ENCODE measurements around the gene ACSL6. TPM values are rescaled to one million over a fixed set of nuclear protein-coding genes. Genes with fewer than 3 reads are reported as not detected.

The ACSL6 gene
- total RNA-seq, 2 donors from 2014 or later: 0.71 to 1.6 TPM

- H3K4me1 ChIP-seq: no peaks in the 10 kb centered on the region
- no peaks in the 10 kb centered on the region for H3K36me3 ChIP-seq
- DNase-seq (ENCODE audit: low spot score): no peak
- no peaks in the 10 kb centered on the region for H3K27me3 ChIP-seq
- H3K27ac ChIP-seq: no peak overlapping the region
- no peak overlapping the region for H3K4me3 ChIP-seq
- no peaks in the 10 kb centered on the region for H3K9me3 ChIP-seq
- no peak for TF ChIP-seq CTCF (IDR thresholded peaks at IDR 0.05)
Measured at GRCh38 chr5:131983244-131983771, 28.1 kb downstream of the ACSL6 start.

- TF ChIP-seq CTCF (IDR thresholded peaks at IDR 0.05): no peak
- H3K9me3 ChIP-seq: no peaks in the 10 kb centered on the region
- H3K27ac ChIP-seq: no peak overlapping the region
Measured at GRCh38 chr5:131981516-131981915, 29.9 kb downstream of the ACSL6 start.

GRCh38 chr5:131980696-131981095, 30.8 kb downstream of the ACSL6 start:
- Histone ChIP-seq H3K4me1 (no peaks in the 10 kb centered on the region), H3K4me3 (no peak overlapping the region), H3K27me3 (no peaks in the 10 kb centered on the region), H3K27ac (no peak overlapping the region), H3K9me3 (no peaks in the 10 kb centered on the region), H3K36me3 (no peaks in the 10 kb centered on the region)
- TF ChIP-seq CTCF (IDR thresholded peaks at IDR 0.05): no peak
- no peak for DNase-seq (ENCODE audit: low spot score)

More at GRCh38 chr5:131981516-131981915, 29.9 kb downstream of the ACSL6 start:
- no peaks in the 10 kb centered on the region for H3K27me3 ChIP-seq
- H3K4me1 ChIP-seq: no peaks in the 10 kb centered on the region
- no peak for DNase-seq (ENCODE audit: low spot score)
- no peak overlapping the region for H3K4me3 ChIP-seq
- no peaks in the 10 kb centered on the region for H3K36me3 ChIP-seq

- DNase-seq (ENCODE audit: low spot score): no peak
- Histone ChIP-seq H3K9me3 (no peaks in the 10 kb centered on the region), H3K27me3 (no peaks in the 10 kb centered on the region), H3K36me3 (no peaks in the 10 kb centered on the region), H3K4me1 (no peaks in the 10 kb centered on the region), H3K4me3 (no peak overlapping the region), H3K27ac (no peak overlapping the region)
- TF ChIP-seq CTCF (IDR thresholded peaks at IDR 0.05): no peak
Measured at GRCh38 chr5:131979816-131980215, 31.6 kb downstream of the ACSL6 start.

GRCh38 chr5:131977212-131977604, 34.2 kb downstream of the ACSL6 start:
- Histone ChIP-seq H3K9me3 (no peaks in the 10 kb centered on the region), H3K27ac (no peak overlapping the region), H3K27me3 (no peaks in the 10 kb centered on the region), H3K4me3 (no peak overlapping the region), H3K36me3 (no peaks in the 10 kb centered on the region), H3K4me1 (no peaks in the 10 kb centered on the region)
- TF ChIP-seq CTCF (IDR thresholded peaks at IDR 0.05): no peak
- no peak for DNase-seq (ENCODE audit: low spot score)

Measured in right atrium auricular region (tissue), 2 donors.